Testis (tissue), 2 donors: ENCODE results near the gene CTSK.

Experiments used
- CTCF ChIP-seq, 3 experiments: fragments of 450-650 bp in 2 of 3; fragments of 200-600 bp in 1 of 3; sonication (generic) in 1 of 3; IDR thresholded peaks; one replicate each; pipeline ENCODE4 v1.5.1; 2016 to 2019; ENCODE audit warnings: antibody characterized with exemption in 3 of 3, mild to moderate bottlenecking in 2 of 3, moderate library complexity in 1 of 3
- POLR2A ChIP-seq: fragments of 450-650 bp; IDR thresholded peaks from one replicate; pipeline ENCODE4 v1.6.1; 2017; ENCODE audit warnings: antibody characterized with exemption, mild to moderate bottlenecking, moderate library complexity

DNA sequence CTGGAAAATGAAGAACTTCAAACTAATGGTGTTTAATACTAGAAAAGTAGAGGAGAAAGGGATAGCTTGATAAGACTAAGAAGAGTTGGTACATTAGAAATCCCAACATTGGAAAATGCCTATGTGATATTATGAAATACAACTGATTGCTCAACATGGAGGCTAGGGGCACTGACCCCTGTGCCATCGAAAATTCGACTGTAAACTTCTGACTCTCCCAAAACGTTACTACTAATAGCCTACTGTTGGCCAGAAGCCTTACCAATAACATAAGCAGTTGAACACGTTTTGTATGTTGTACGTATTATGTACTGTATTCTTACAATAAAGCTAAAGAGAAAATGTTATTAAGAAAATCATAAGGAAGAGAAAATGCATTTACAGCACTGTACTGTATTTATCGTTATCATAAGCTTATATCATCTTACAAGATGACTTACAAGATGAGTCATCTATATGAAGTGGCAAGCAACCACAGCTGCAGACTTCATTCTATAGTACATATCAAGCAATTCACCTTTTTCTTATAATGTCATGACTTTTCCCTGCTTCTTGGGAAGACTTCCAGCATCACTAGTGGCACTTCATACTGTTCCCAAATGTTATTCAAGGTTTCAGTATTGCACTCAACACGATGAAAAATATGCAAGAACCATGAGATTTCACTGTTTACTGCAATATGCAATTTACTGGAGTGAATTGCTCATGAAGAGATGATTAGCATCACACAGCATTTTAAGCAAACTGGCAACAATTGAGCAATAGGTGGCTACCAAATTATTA lies 12.9 kb upstream of the CTSK start:
- no peak for TF ChIP-seq CTCF (IDR thresholded peaks at IDR 0.05)
- TF ChIP-seq POLR2A, result no peak
